RWPE2 (cell line): ENCODE data around the gene SHMT2.
A peak's percentile ranks its signal among the peaks of the same experiment; 100 is the strongest.

Source experiments
- ATAC-seq: fragments of 200-7000 bp; cut with Tn5 transposase; 3 replicates; pipeline ENCODE4 v1.9.1; 2021; ENCODE audit warnings: low read depth
- DNase-seq: peaks from one replicate; pipeline ENCODE4 v3.0.0-alpha.2; 2020; ENCODE audit warnings: low spot score
- H3K27ac ChIP-seq: fragments of 450-650 bp; 2 replicates; pipeline ENCODE4 v1.5.1; 2017; ENCODE audit warnings: mild to moderate bottlenecking; ENCODE audit not compliant: poor library complexity, severe bottlenecking
- H3K27me3 ChIP-seq: fragments of 250-450 bp; sonication (Bioruptor Pico); 2 replicates; pipeline ENCODE4 v1.5.1; 2021; ENCODE audit warnings: mild to moderate bottlenecking, moderate library complexity; ENCODE audit not compliant: insufficient read depth, poor library complexity, severe bottlenecking
- H3K36me3 ChIP-seq: fragments of 250-450 bp; sonication (Bioruptor Pico); 2 replicates; pipeline ENCODE4 v1.5.1; 2020; ENCODE audit warnings: low read depth, mild to moderate bottlenecking, moderate library complexity
- H3K4me1 ChIP-seq: fragments of 250-450 bp; sonication (Bioruptor Pico); 2 replicates; pipeline ENCODE4 v1.5.1; 2021; ENCODE audit warnings: mild to moderate bottlenecking, moderate library complexity; ENCODE audit not compliant: insufficient read depth, poor library complexity, severe bottlenecking
- H3K4me3 ChIP-seq: fragments of 250-450 bp; sonication (Bioruptor Pico); 2 replicates; pipeline ENCODE4 v1.5.1; 2021; ENCODE audit warnings: mild to moderate bottlenecking, moderate library complexity; ENCODE audit not compliant: severe bottlenecking
- H3K9me3 ChIP-seq: fragments of 250-450 bp; sonication (Bioruptor Pico); 2 replicates; pipeline ENCODE4 v1.5.1; 2021; ENCODE audit warnings: mild to moderate bottlenecking, moderate library complexity; ENCODE audit not compliant: severe bottlenecking
- TF ChIP-seq, protein P1 (sequence below): fragments of 450-650 bp; IDR thresholded peaks from one replicate; pipeline ENCODE4 v1.5.1; 2017; ENCODE audit warnings: mild to moderate bottlenecking, moderate library complexity; ENCODE audit not compliant: poor library complexity, severe bottlenecking

Gene SHMT2

DNA sequence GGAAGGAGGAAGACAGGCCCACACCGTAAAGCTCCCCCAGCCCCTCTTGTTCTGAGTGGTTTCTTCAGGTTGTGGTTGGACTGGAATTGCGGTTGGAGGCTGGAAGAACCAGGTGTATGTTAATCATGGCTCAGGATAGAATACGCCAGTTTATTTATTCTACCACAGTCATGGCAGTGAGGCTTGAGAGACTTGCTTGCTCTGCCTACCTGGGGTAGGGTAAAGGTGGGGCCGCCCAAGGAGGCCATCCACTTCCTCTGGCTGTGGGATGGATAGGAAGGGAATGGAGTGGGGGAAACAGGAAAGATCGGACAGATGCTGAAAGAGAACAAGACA lies 8.1 kb downstream of the SHMT2 start:
- TF ChIP-seq, protein P1, sequence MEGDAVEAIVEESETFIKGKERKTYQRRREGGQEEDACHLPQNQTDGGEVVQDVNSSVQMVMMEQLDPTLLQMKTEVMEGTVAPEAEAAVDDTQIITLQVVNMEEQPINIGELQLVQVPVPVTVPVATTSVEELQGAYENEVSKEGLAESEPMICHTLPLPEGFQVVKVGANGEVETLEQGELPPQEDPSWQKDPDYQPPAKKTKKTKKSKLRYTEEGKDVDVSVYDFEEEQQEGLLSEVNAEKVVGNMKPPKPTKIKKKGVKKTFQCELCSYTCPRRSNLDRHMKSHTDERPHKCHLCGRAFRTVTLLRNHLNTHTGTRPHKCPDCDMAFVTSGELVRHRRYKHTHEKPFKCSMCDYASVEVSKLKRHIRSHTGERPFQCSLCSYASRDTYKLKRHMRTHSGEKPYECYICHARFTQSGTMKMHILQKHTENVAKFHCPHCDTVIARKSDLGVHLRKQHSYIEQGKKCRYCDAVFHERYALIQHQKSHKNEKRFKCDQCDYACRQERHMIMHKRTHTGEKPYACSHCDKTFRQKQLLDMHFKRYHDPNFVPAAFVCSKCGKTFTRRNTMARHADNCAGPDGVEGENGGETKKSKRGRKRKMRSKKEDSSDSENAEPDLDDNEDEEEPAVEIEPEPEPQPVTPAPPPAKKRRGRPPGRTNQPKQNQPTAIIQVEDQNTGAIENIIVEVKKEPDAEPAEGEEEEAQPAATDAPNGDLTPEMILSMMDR: no peak
- H3K36me3 ChIP-seq: peaks cover 24% of the 10 kb centered on the region
- H3K27me3 ChIP-seq: peaks cover 32% of the 10 kb centered on the region
- no peak overlapping the region for H3K27ac ChIP-seq
- H3K9me3 ChIP-seq: no peaks in the 10 kb centered on the region
- ATAC-seq (no peak), DNase-seq (no peak)
- H3K4me3 ChIP-seq: no peak overlapping the region
- H3K4me1 ChIP-seq: no peaks in the 10 kb centered on the region

DNA sequence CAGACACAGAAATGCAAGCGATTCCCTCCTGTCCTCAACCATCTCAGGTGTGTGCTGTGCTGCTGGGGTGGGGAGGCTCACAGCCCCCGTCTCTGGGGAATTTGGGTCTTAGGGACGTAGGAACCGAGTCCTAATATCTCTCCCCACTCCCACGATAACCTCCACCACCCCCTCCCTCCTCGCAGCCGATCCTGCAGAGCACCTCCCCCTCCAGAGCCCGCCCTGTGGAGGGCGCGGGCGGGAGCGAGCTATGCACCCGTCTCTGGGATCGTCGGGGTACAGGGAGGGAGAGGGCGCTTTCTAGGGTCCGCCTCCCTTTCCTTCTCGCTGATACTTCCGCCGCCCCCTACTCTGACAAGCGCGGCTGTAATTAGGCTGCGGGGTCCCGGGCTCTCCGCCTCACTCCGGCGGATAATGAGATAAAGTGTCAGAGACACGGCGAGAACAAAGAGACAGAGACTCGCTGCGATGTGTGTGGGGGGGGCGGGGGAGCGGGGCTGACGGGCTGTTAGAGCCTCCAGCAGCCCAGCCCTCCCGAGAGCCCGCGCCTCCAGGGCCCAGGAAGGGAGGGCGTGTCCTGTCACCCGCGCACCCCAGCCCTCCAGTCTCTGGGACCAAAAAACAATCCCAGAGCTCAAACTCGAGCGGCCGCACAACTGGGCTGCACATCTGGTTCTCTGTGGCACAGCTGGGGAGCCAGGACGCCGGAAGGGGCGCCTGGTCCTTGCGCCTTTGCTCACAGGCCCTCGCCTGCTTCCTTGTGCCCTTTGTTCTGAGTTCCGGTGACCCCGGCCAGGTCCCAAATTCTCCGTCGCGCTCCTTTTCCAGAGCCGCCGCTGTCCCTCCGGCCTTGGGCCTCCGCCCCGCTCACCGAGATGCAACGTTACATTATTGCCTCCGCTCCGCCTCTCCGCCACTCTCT lies 8.7 kb downstream of the SHMT2 start:
- Histone ChIP-seq H3K36me3 (peaks cover 18% of the 10 kb centered on the region), H3K4me3 (peak overlapping the region; percentile 51), H3K27me3 (peaks cover 32% of the 10 kb centered on the region), H3K4me1 (no peaks in the 10 kb centered on the region), H3K9me3 (no peaks in the 10 kb centered on the region), H3K27ac (no peak overlapping the region)
- no peak for ATAC-seq
- no peak for DNase-seq
- TF ChIP-seq, protein P1: no peak

DNA sequence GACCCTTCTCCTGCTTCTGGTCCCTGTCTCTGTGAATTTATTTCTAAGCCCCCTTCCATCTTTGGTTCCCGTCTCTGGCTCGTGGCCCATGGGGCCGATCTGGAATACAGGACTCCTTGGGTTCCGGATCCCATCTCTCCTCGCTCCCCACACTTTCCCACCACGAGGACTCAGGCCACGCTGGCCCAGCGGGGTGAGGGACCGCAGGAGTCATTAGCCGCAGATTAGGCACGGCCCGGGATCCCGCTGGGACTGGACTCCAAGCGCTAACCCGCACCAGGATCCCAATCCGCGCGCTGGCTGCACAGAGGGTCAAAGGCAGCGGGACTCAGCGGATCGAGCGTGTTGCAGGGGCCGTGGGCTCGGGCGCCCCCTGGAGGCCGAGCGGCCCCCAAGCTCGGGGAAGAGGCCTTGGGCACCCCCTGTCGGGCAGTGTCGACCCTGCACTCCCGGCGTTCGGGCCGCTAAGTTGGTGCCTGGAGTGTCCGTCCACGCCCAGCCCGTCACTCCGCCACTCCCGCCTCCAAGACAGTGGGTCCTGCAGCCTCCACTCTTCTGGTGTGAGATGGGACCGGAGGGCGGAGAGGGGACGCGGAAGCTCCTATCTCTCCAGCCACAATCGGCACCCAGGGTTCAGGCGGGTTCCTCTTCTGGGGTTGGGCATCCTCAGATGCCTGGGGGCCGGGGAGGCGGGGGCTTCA lies 9.5 kb downstream of the SHMT2 start:
- peaks cover 32% of the 10 kb centered on the region for H3K27me3 ChIP-seq
- DNase-seq (peak; percentile 80), ATAC-seq (peak; percentile 43)
- H3K4me3 ChIP-seq: peak overlapping the region; percentile 51
- no peaks in the 10 kb centered on the region for H3K4me1 ChIP-seq
- no peak overlapping the region for H3K27ac ChIP-seq
- peaks cover 10% of the 10 kb centered on the region for H3K36me3 ChIP-seq
- TF ChIP-seq, protein P1: peak; percentile 99
- H3K9me3 ChIP-seq: no peaks in the 10 kb centered on the region

DNA sequence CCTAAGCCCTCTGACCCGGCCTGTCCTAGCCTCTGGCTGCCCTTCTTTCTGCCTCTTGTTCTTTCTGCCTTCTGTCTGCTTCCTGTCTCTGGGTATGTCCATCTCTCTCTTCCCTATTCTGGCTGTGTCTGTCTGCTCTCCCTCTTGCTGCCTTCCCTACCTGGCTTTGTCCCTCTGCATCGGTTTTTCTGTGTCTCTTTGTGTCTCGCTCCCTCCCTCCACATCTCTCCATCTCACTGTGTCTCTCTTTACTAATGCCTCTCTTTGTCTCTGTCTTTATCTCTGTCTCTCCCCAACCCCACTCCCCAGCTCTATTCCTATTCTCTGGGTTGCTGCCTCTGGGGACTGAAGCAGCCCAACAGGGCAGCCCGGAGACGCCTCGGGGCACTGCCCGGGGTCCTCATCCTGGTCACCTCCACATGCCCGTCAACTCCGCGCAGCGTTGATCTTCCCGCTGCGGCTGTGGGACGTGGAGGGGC lies 10.1 kb downstream of the SHMT2 start:
- peak overlapping the region; percentile 51 for H3K4me3 ChIP-seq
- peaks cover 32% of the 10 kb centered on the region for H3K27me3 ChIP-seq
- peaks cover 3% of the 10 kb centered on the region for H3K36me3 ChIP-seq
- TF ChIP-seq, protein P1: no peak
- no peak overlapping the region for H3K27ac ChIP-seq
- DNase-seq (peak; percentile 42), ATAC-seq (no peak; the same call in 2 of the 3 replicates)
- no peaks in the 10 kb centered on the region for H3K9me3 ChIP-seq
- H3K4me1 ChIP-seq: no peaks in the 10 kb centered on the region
